Suprapubic skin (tissue), 3 donors: Measurements from ENCODE around the gene LMNTD2.

Experiments
- POLR2A ChIP-seq, 2 donors: fragments of 450-650 bp; IDR thresholded peaks; one replicate each; pipeline ENCODE4 v1.6.1; 2017; ENCODE audit warnings: antibody characterized with exemption in 2 of 2, mild to moderate bottlenecking in 2 of 2, moderate library complexity in 2 of 2
- TF ChIP-seq, protein P1 (sequence below), 2 donors: fragments of 200-600 bp in 1 of 2; fragments of 450-650 bp in 1 of 2; sonication (generic) in 1 of 2; IDR thresholded peaks; one replicate each; pipeline ENCODE4 v1.5.1; 2016 to 2019; ENCODE audit warnings: antibody characterized with exemption in 2 of 2, mild to moderate bottlenecking in 1 of 2, moderate library complexity in 1 of 2

GRCh38 chr11:545171-545570 is 15.4 kb downstream of the LMNTD2 start:
- TF ChIP-seq POLR2A (IDR thresholded peaks at IDR 0.05), result no peak
- TF ChIP-seq, protein P1, sequence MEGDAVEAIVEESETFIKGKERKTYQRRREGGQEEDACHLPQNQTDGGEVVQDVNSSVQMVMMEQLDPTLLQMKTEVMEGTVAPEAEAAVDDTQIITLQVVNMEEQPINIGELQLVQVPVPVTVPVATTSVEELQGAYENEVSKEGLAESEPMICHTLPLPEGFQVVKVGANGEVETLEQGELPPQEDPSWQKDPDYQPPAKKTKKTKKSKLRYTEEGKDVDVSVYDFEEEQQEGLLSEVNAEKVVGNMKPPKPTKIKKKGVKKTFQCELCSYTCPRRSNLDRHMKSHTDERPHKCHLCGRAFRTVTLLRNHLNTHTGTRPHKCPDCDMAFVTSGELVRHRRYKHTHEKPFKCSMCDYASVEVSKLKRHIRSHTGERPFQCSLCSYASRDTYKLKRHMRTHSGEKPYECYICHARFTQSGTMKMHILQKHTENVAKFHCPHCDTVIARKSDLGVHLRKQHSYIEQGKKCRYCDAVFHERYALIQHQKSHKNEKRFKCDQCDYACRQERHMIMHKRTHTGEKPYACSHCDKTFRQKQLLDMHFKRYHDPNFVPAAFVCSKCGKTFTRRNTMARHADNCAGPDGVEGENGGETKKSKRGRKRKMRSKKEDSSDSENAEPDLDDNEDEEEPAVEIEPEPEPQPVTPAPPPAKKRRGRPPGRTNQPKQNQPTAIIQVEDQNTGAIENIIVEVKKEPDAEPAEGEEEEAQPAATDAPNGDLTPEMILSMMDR (IDR thresholded peaks at IDR 0.05), result no peak
